IMR-90 (cell line): ENCODE results near the gene SLC35F6. TPM values are rescaled to one million over a fixed set of nuclear protein-coding genes. Genes with fewer than 3 reads are reported as not detected.
A peak's percentile ranks its signal among the peaks of the same experiment; 100 is the strongest.

Experiments
- ATAC-seq: fragments of 200-7000 bp; cut with Tn5 transposase; 2 replicates; pipeline ENCODE4 v1.9.1; 2020; ENCODE audit warnings: low read depth, mild to moderate bottlenecking, moderate library complexity
- BruUV-seq: library from RNA; stranded (reverse); fragments of 400-500 nt; replicated peaks from 2 replicates; lab custom pipeline; 2021; lab: Mats Ljungman, UMichigan
- CTCF ChIA-PET: fragments of 300-600 bp; formaldehyde crosslinking; extraction: SDS; loops from one replicate; lab custom pipeline; 2021; ENCODE audit warnings: antibody characterized with exemption; lab: Yijun Ruan, JAX
- POLR2A ChIA-PET: fragments of 300-600 bp; sonication (Branson Sonifier 250); formaldehyde crosslinking; loops from one replicate; lab custom pipeline; 2022; ENCODE audit warnings: antibody characterized with exemption; ENCODE audit not compliant: unreplicated experiment; lab: Charles Lee
- DNase-seq: peaks from one replicate; pipeline ENCODE4 v3.0.0; 2013
- H2AFZ ChIP-seq: replicated peaks from 2 replicates; pipeline ENCODE3; 2013; ENCODE audit warnings: low read length, mild to moderate bottlenecking; ENCODE audit not compliant: poor library complexity
- H2AK5ac ChIP-seq: 2 replicates; pipeline ENCODE4 v1.6.1; 2013; ENCODE audit warnings: low read depth, low read length, inconsistent platforms
- H2AK9ac ChIP-seq: replicated peaks from 2 replicates; pipeline ENCODE3; 2013; ENCODE audit warnings: mild to moderate bottlenecking, low read depth, low read length, moderate library complexity; ENCODE audit not compliant: poor library complexity
- H2BK120ac ChIP-seq: 2 replicates; pipeline ENCODE4 v1.6.1; 2013; ENCODE audit warnings: low read depth, low read length, inconsistent platforms
- H2BK15ac ChIP-seq: 3 replicates; pipeline ENCODE4 v1.6.1; 2013; ENCODE audit warnings: low read depth, low read length, inconsistent platforms
- H2BK20ac ChIP-seq: 2 replicates; pipeline ENCODE4 v1.6.1; 2013; ENCODE audit warnings: low read depth, mild to moderate bottlenecking, inconsistent platforms, low read length, moderate library complexity
- H2BK5ac ChIP-seq: 2 replicates; pipeline ENCODE4 v1.6.1; 2013; ENCODE audit warnings: mild to moderate bottlenecking, low read depth, low read length, inconsistent platforms; ENCODE audit not compliant: poor library complexity, severe bottlenecking
- H3K14ac ChIP-seq: replicated peaks from 2 replicates; pipeline ENCODE4 v1.6.1; 2013; ENCODE audit warnings: low read depth, low read length, inconsistent platforms
- H3K18ac ChIP-seq: 2 replicates; pipeline ENCODE4 v1.6.1; 2013; ENCODE audit warnings: low read depth, low read length, control low read depth
- H3K23ac ChIP-seq: 2 replicates; pipeline ENCODE4 v1.6.1; 2013; ENCODE audit warnings: low read depth, low read length, inconsistent platforms
- H3K27ac ChIP-seq: 2 replicates; pipeline ENCODE4 v1.5.1; 2013; ENCODE audit warnings: mild to moderate bottlenecking, control low read depth, low read length; ENCODE audit not compliant: insufficient read depth
- H3K27me3 ChIP-seq: 2 replicates; pipeline ENCODE4 v1.6.1; 2013; ENCODE audit warnings: low read length; ENCODE audit not compliant: control insufficient read depth, insufficient read depth
- H3K36me3 ChIP-seq: 2 replicates; pipeline ENCODE4 v1.6.1; 2013; ENCODE audit warnings: low read length, mixed read lengths; ENCODE audit not compliant: control insufficient read depth, insufficient read depth
- H3K4ac ChIP-seq: 2 replicates; pipeline ENCODE4 v1.6.1; 2013; ENCODE audit warnings: low read depth, low read length, inconsistent platforms
- H3K4me1 ChIP-seq: 2 replicates; pipeline ENCODE4 v1.6.1; 2013; ENCODE audit warnings: low read length, mixed read lengths; ENCODE audit not compliant: control insufficient read depth, insufficient read depth
- H3K4me2 ChIP-seq: 2 replicates; pipeline ENCODE4 v1.6.1; 2013; ENCODE audit warnings: low read depth, mild to moderate bottlenecking, control low read depth, low read length, moderate library complexity
- H3K4me3 ChIP-seq: 2 replicates; pipeline ENCODE4 v1.5.1; 2013; ENCODE audit warnings: low read depth, mild to moderate bottlenecking, control low read depth, low read length, moderate library complexity; ENCODE audit not compliant: insufficient read depth
- H3K56ac ChIP-seq: 2 replicates; pipeline ENCODE4 v1.6.1; 2013; ENCODE audit warnings: low read length, inconsistent platforms; ENCODE audit not compliant: insufficient read depth; ENCODE audit errors: extremely low read depth
- H3K79me1 ChIP-seq, 2 experiments: 2 replicates each; pipeline ENCODE4 v1.6.1; 2013; ENCODE audit warnings: low read length in 2 of 2, inconsistent platforms in 1 of 2, low read depth in 1 of 2
- H3K9ac ChIP-seq: 2 replicates; pipeline ENCODE4 v1.6.1; 2013; ENCODE audit warnings: low read depth, low read length, control low read depth
- H3K9me1 ChIP-seq: 2 replicates; pipeline ENCODE4 v1.6.1; 2013; ENCODE audit warnings: low read length, inconsistent platforms; ENCODE audit not compliant: insufficient read depth
- H3K9me3 ChIP-seq: 2 replicates; pipeline ENCODE4 v1.6.1; 2013; ENCODE audit warnings: low read length; ENCODE audit not compliant: control insufficient read depth, insufficient read depth
- H4K20me1 ChIP-seq: 2 replicates; pipeline ENCODE4 v1.6.1; 2013; ENCODE audit warnings: low read length, inconsistent platforms; ENCODE audit not compliant: insufficient read depth
- H4K5ac ChIP-seq: 2 replicates; pipeline ENCODE4 v1.6.1; 2013; ENCODE audit warnings: mild to moderate bottlenecking, low read depth, low read length, control low read depth
- H4K8ac ChIP-seq, 2 experiments: 2 replicates each; pipeline ENCODE4 v1.6.1; 2013; ENCODE audit warnings: low read depth in 2 of 2, low read length in 2 of 2, control low read depth in 1 of 2, inconsistent platforms in 1 of 2
- H4K91ac ChIP-seq: 2 replicates; pipeline ENCODE4 v1.6.1; 2013; ENCODE audit warnings: low read depth, low read length, inconsistent platforms; ENCODE audit not compliant: insufficient read depth
- CHD1 ChIP-seq: IDR thresholded peaks from 2 replicates; pipeline ENCODE4 v1.6.1; 2012; ENCODE audit warnings: low read depth, low read length, improper control_type of control experiment
- CTCF ChIP-seq: conservative IDR thresholded peaks from 2 replicates; pipeline ENCODE4 v1.5.1; 2012; ENCODE audit warnings: mild to moderate bottlenecking, low read depth, low read length, improper control_type of control experiment
- ELK1 ChIP-seq: fragments of 150-350 bp; IDR thresholded peaks from 2 replicates; pipeline ENCODE4 v1.6.1; 2016; ENCODE audit warnings: low read depth, mild to moderate bottlenecking, low read length, moderate library complexity, borderline replicate concordance
- FOS ChIP-seq: fragments of 150-350 bp; IDR thresholded peaks from 2 replicates; pipeline ENCODE4 v1.6.1; 2016; ENCODE audit warnings: low read depth, low read length
- MAFK ChIP-seq: IDR thresholded peaks from 2 replicates; pipeline ENCODE4 v1.6.1; 2012; ENCODE audit warnings: low read depth, low read length, improper control_type of control experiment
- MAZ ChIP-seq: IDR thresholded peaks from 2 replicates; pipeline ENCODE4 v1.6.1; 2012; ENCODE audit warnings: low read depth, mild to moderate bottlenecking, low read length, improper control_type of control experiment, moderate library complexity, borderline replicate concordance
- MXI1 ChIP-seq: IDR thresholded peaks from 2 replicates; pipeline ENCODE4 v1.6.1; 2012; ENCODE audit warnings: low read depth, mild to moderate bottlenecking, low read length, moderate library complexity, borderline replicate concordance
- NFE2L2 ChIP-seq: fragments of 150-350 bp; IDR thresholded peaks from 2 replicates; pipeline ENCODE4 v1.6.1; 2016; ENCODE audit warnings: low read depth, mild to moderate bottlenecking, low read length
- POLR2A ChIP-seq: IDR thresholded peaks from 2 replicates; pipeline ENCODE4 v1.6.1; 2012; ENCODE audit warnings: mild to moderate bottlenecking, low read depth, low read length
- RFX5 ChIP-seq: IDR thresholded peaks from 2 replicates; pipeline ENCODE4 v1.8.0; 2012; ENCODE audit warnings: low read depth, mild to moderate bottlenecking, low read length, moderate library complexity
- SMC3 ChIP-seq: fragments of 150-350 bp; IDR thresholded peaks from 2 replicates; pipeline ENCODE4 v1.6.1; 2016; ENCODE audit warnings: low read depth, mild to moderate bottlenecking, antibody characterized with exemption, low read length, moderate library complexity
- WGBS, 2 experiments: methylation state at CpG; one replicate each; pipeline versions ENCODE4 v1.1.5 to v1.1.7; 2013; ENCODE audit warnings: missing lambda C conversion rate in 2 of 2; ENCODE audit not compliant: insufficient read length in 1 of 2; ENCODE audit errors: extremely low coverage in 2 of 2; 5-methylcytosine and 5-hydroxymethylcytosine counted together
- dilution Hi-C: fragments of 300-500 bp; cut with HindIII; formaldehyde crosslinking; loops from one replicate; pipeline ENCODE4 v1.14.3; 2018; ENCODE audit warnings: low sequenced_read_pairs; ENCODE audit not compliant: unreplicated experiment
- in situ Hi-C: fragments of 300-500 bp; cut with MboI; formaldehyde crosslinking; loops from 3 replicates; pipeline ENCODE4 v1.14.3; 2019; ENCODE audit warnings: low sequenced_read_pairs, inconsistent platforms, mixed read lengths
- intact Hi-C: fragments of 100-400 bp; cut with micrococcal nuclease; formaldehyde crosslinking; loops from 2 replicates; pipeline ENCODE4 v1.10.0; 2022
- polyA plus RNA-seq, 3 experiments: library from polyadenylated mRNA; depleted of rRNA; stranded (reverse); fragments of >200 nt; gene quantifications; 2 replicates each; pipeline ENCODE4 v1.2.3, GENCODE V29; 2012; ENCODE audit warnings: low replicate concordance in 1 of 3
- total RNA-seq: library from RNA; depleted of rRNA; stranded (reverse); fragments of >200 nt; gene quantifications from 2 replicates; pipeline ENCODE4 v1.2.3, GENCODE V29; 2012

SLC35F6 gene
- total and polyA plus RNA-seq, 2 of the 4 experiments (the other 2 are of a cell fraction) = 19.1 to 30.6 TPM

- TF ChIP-seq FOS (no peak), POLR2A (no peak), MAZ (peak; percentile 42; the same call in 1 of the 2 replicates)
These were observed 39.9 kb upstream of the SLC35F6 start (continued) for GRCh38 chr2:26723991-26724750.

GRCh38 chr2:26724784-26725520 lies 39.1 kb upstream of the SLC35F6 start:
- ChIA-PET CTCF (interaction anchor here (1.3 kb wide), 1 partner anchor 21 kb away, joined by 3 read pairs; no protein-coding TSS in a partner anchor), POLR2A (interaction anchor here (0.6 kb wide), 1 partner anchor 44 kb away, joined by 3 read pairs; no protein-coding TSS in a partner anchor)
- no peak overlapping the region for H2BK20ac ChIP-seq
- H3K36me3 ChIP-seq = no peaks in the 10 kb centered on the region
- no peaks in the 10 kb centered on the region for H3K9me3 ChIP-seq
- dilution Hi-C loops = no loop called here
- H2AFZ ChIP-seq = peak overlapping the region; percentile 16
- H3K18ac ChIP-seq = no peak overlapping the region
- H3K4me3 ChIP-seq = no peak overlapping the region
- no peak overlapping the region for H3K14ac ChIP-seq
- BruUV-seq = no TSS peak
- H3K27me3 ChIP-seq = peaks cover 5% of the 10 kb centered on the region; the same call in 1 of the 2 replicates
- no peak overlapping the region; the same call in 1 of the 2 replicates for H4K91ac ChIP-seq
- no peak overlapping the region for H3K27ac ChIP-seq
- 70% methylated on average over 8 of the region's 14 CpGs; no CpG with 5 or more reads in 1 of the 2 experiments for WGBS, 2 experiments
- peak overlapping the region; percentile 62 for H3K4ac ChIP-seq
- peak overlapping the region; percentile 52; the same call in 1 of the 2 replicates for H2AK5ac ChIP-seq
- H3K4me1 ChIP-seq = peaks cover 15% of the 10 kb centered on the region
- no peaks in the 10 kb centered on the region for H4K20me1 ChIP-seq
- 0 out of 2 replicates have a peak overlapping the region, but pooled peaks have one; percentile 59 for H3K23ac ChIP-seq
- no peak overlapping the region for H4K5ac ChIP-seq
- in situ Hi-C loops = no loop called here
- no peak for DNase-seq
- intact Hi-C loops = no loop called here
- no peak overlapping the region for H3K9ac ChIP-seq
- no peak overlapping the region for H2AK9ac ChIP-seq
- H3K56ac ChIP-seq = no peak overlapping the region
- H4K8ac ChIP-seq = peak overlapping the region in 1 of 2 experiments; percentile 55; a peak in 1 of 4 replicates
- H2BK120ac ChIP-seq = 0 out of 2 replicates have a peak overlapping the region, but pooled peaks have one; percentile 0
- no peak overlapping the region for H3K4me2 ChIP-seq
- H2BK5ac ChIP-seq = peak overlapping the region; percentile 17
- H3K79me1 ChIP-seq = no peaks in the 10 kb centered on the region
- ATAC-seq = no peak
- H3K9me1 ChIP-seq = peaks cover 14% of the 10 kb centered on the region
- no peak overlapping the region for H2BK15ac ChIP-seq
- no peak for TF ChIP-seq CTCF
- no peak for TF ChIP-seq MAFK
- TF ChIP-seq RFX5 = no peak
- no peak for TF ChIP-seq MXI1
- TF ChIP-seq SMC3 = no peak
- TF ChIP-seq POLR2A = no peak
- TF ChIP-seq ELK1 = no peak
- TF ChIP-seq CHD1 = no peak
- no peak for TF ChIP-seq NFE2L2
- TF ChIP-seq MAZ = no peak
